ENCODE measurements around the gene PXT1. TPM values are rescaled to one million over a fixed set of nuclear protein-coding genes. Genes with fewer than 3 reads are reported as not detected.

The PXT1 gene
- polyA plus RNA-seq, 1 donor from 2014 or later: 0.24 TPM

GRCh38 chr6:36392621-36393020 lies 50.0 kb downstream of the PXT1 start:
- Histone ChIP-seq H3F3A (ENCODE audit: insufficient read depth, low read length, poor library complexity, severe bottlenecking) (no peaks in the 10 kb centered on the region), H3K9me3 (ENCODE audit: low read length) (no peaks in the 10 kb centered on the region), H2AFZ (ENCODE audit: low read depth, low read length) (no peak overlapping the region), H3K9ac (ENCODE audit: low read length) (no peak overlapping the region), H3K27me3 (ENCODE audit: insufficient read depth, low read depth, low read length) (peaks cover 26% of the 10 kb centered on the region), H3K9me2 (ENCODE audit: insufficient read depth, low read length) (no peaks in the 10 kb centered on the region), H3K36me3 (ENCODE audit: insufficient read depth, low read length) (no peaks in the 10 kb centered on the region), H4K20me1 (ENCODE audit: insufficient read depth) (no peaks in the 10 kb centered on the region), H3K79me2 (replicated peaks; ENCODE audit: insufficient read depth, low read length) (no peaks in the 10 kb centered on the region), H3K27ac (ENCODE audit: low read length) (no peak overlapping the region), H3K4me2 (ENCODE audit: low read length) (no peak overlapping the region), H3K4me3 (ENCODE audit: low read length) (no peak overlapping the region)
- TF ChIP-seq RAD21 (conservative IDR thresholded peaks at IDR 0.05) (no peak), POLR2AphosphoS5 (IDR thresholded peaks at IDR 0.05) (no peak), TAF1 (IDR thresholded peaks at IDR 0.05; ENCODE audit: low read depth) (no peak), MXI1 (conservative IDR thresholded peaks at IDR 0.05; ENCODE audit: poor library complexity, severe bottlenecking) (no peak), SMC3 (conservative IDR thresholded peaks at IDR 0.05; ENCODE audit: poor library complexity) (no peak), REST (IDR thresholded peaks at IDR 0.05; ENCODE audit: borderline replicate concordance) (no peak), EP300 (conservative IDR thresholded peaks at IDR 0.05; ENCODE audit: poor library complexity, severe bottlenecking) (no peak), EZH2 (IDR thresholded peaks at IDR 0.05; ENCODE audit: borderline replicate concordance, insufficient read depth, low read length, poor library complexity, severe bottlenecking) (no peak), CTCF (IDR thresholded peaks at IDR 0.05; ENCODE audit: poor library complexity, severe bottlenecking) (no peak)

- peaks cover 50% of the 10 kb centered on the region for H3K27me3 ChIP-seq (ENCODE audit: insufficient read depth, low read depth, low read length)
- H4K20me1 ChIP-seq (ENCODE audit: insufficient read depth): no peaks in the 10 kb centered on the region
- TF ChIP-seq EP300 (conservative IDR thresholded peaks at IDR 0.05; ENCODE audit: poor library complexity, severe bottlenecking) (no peak), SMC3 (conservative IDR thresholded peaks at IDR 0.05; ENCODE audit: poor library complexity) (no peak), RAD21 (conservative IDR thresholded peaks at IDR 0.05) (no peak), EZH2 (IDR thresholded peaks at IDR 0.05; ENCODE audit: borderline replicate concordance, insufficient read depth, low read length, poor library complexity, severe bottlenecking) (no peak), REST (IDR thresholded peaks at IDR 0.05; ENCODE audit: borderline replicate concordance) (no peak), POLR2AphosphoS5 (IDR thresholded peaks at IDR 0.05) (no peak), MXI1 (conservative IDR thresholded peaks at IDR 0.05; ENCODE audit: poor library complexity, severe bottlenecking) (no peak), TAF1 (IDR thresholded peaks at IDR 0.05; ENCODE audit: low read depth) (no peak), CTCF (IDR thresholded peaks at IDR 0.05; ENCODE audit: poor library complexity, severe bottlenecking) (no peak)
- no peaks in the 10 kb centered on the region for H3K9me3 ChIP-seq (ENCODE audit: low read length)
- H3K4me2 ChIP-seq (ENCODE audit: low read length): no peak overlapping the region
- H3K79me2 ChIP-seq (replicated peaks; ENCODE audit: insufficient read depth, low read length): no peaks in the 10 kb centered on the region
- H3F3A ChIP-seq (ENCODE audit: insufficient read depth, low read length, poor library complexity, severe bottlenecking): no peaks in the 10 kb centered on the region
- no peaks in the 10 kb centered on the region for H3K36me3 ChIP-seq (ENCODE audit: insufficient read depth, low read length)
- no peaks in the 10 kb centered on the region for H3K9me2 ChIP-seq (ENCODE audit: insufficient read depth, low read length)
- no peak overlapping the region for H2AFZ ChIP-seq (ENCODE audit: low read depth, low read length)
- no peak overlapping the region for H3K9ac ChIP-seq (ENCODE audit: low read length)
- no peak overlapping the region for H3K4me3 ChIP-seq (ENCODE audit: low read length)
- no peak overlapping the region for H3K27ac ChIP-seq (ENCODE audit: low read length)
These were observed 53.3 kb downstream of the PXT1 start for GRCh38 chr6:36389353-36389752.
